ENCODE data around the gene RABIF.
"Not testable (repeated sequence)": the region's sequence is repeated elsewhere in the genome, so short reads cannot be mapped to it uniquely, and the experiment has no call there.

Gene RABIF

GRCh38 chr1:202888531-202889360 lies at the start of gene RABIF:
Gene RABIF, minus strand, starts transcription at chr1:202889149. Its CDS starts 51 bp downstream, at chr1:202889098.
- DNase-seq (ENCODE audit: low read depth in 2 of 3, low spot score in 2 of 3): peak; percentile 71 to 95 (median 88)

- no peak for DNase-seq (ENCODE audit: low read depth in 2 of 3, low spot score in 2 of 3)
Observed at GRCh38 chr1:202938287-202938925, 49.5 kb upstream of the RABIF start.

DNA sequence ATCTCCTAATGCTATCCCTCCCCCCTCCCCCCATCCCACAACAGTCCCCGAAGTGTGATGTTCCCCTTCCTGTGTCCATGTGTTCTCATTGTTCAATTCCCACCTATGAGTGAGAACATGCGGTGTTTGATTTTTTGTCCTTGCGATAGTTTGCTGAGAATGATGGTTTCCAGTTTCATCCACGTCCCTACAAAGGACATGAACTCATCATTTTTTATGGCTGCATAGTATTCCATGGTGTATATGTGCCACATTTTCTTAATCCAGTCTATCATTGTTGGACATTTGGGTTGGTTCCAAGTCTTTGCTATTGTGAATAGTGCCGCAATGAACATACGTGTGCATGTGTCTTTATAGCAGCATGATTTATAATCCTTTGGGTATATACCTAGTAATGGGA lies 47.5 kb upstream of the RABIF start:
- DNase-seq (ENCODE audit: low read depth in 2 of 3, low spot score in 2 of 3): not testable (repeated sequence)

DNA sequence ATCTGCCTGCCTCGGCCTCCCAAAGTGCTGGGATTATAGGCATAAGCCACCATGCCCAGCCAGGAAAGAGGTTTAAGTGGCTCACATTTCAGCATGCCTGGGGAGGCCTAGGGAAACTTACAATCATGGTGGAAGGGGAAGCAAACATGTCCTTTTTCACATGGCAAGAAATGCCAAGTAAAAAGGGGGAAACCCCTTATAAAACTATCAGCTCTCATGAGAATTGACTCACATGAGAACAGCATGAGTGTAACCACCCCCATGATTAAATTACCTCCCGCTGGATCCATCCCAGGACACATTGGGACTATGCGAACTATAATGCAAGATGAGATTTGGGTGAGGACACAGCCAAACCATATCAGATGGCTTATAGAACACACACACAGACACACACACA lies 46.9 kb upstream of the RABIF start:
- DNase-seq (ENCODE audit: low read depth in 2 of 3, low spot score in 2 of 3): no peak

DNA sequence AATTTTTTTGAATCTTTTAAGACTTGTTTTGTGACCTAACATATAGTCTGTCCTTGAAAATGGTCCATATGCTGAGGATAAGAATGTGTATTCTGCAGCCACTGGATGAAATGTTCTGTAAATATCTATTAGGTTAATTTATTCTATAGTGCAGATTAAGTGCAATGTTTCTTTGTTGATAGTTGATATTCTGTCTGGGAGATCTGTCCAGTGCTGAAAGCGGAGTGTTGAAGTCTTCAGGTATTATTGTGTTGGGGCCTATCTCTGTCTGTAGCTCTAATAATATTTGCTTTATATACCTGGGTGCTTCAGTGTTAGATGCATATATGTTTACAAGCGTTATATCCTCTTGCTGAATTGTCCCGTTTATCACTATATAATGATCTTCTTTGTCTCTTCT lies 45.8 kb upstream of the RABIF start:
- no peak for DNase-seq (ENCODE audit: low read depth in 2 of 3, low spot score in 2 of 3)

DNA sequence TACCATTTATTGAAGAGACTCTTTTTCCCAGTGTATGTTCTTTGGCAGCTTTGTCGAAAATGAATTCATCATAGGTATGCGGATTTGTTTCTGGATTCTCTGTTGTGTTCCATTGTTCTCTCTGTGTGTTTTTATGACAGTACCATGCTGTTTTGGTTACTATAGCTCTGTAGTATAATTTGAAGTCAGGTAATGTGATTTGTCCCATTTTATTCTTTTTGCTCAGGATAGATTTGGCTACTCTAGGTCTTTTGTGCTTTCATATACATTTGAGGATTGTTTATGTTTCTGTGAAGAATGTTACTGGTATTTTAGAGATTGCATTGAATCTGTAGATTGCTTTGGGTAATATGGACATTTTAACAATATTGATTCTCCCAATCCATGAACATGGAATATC lies 43.5 kb upstream of the RABIF start:
- DNase-seq (ENCODE audit: low read depth in 2 of 3, low spot score in 2 of 3): no peak

- DNase-seq (ENCODE audit: low read depth in 2 of 3, low spot score in 2 of 3): peak; percentile 83 to 93 (median 85)
Observed at GRCh38 chr1:202926581-202927491, 37.9 kb upstream of the RABIF start, which contains the start of gene KLHL12. Gene KLHL12, minus strand, starts transcription at chr1:202927234. Its CDS starts 2,072 bp downstream, at chr1:202925162.

GRCh38 chr1:202923533-202923932 lies 34.6 kb upstream of the RABIF start:
- no peak for DNase-seq (ENCODE audit: low read depth in 2 of 3, low spot score in 2 of 3)

- no peak for DNase-seq (ENCODE audit: low read depth in 2 of 3, low spot score in 2 of 3)
Observed at GRCh38 chr1:202919615-202920014, 30.7 kb upstream of the RABIF start.

GRCh38 chr1:202915146-202915545 lies 26.2 kb upstream of the RABIF start:
- DNase-seq (ENCODE audit: low read depth in 2 of 3, low spot score in 2 of 3): no peak

GRCh38 chr1:202912476-202912875 lies 23.5 kb upstream of the RABIF start:
- DNase-seq (ENCODE audit: low read depth in 2 of 3, low spot score in 2 of 3): not testable (repeated sequence)

GRCh38 chr1:202909494-202909893 lies 20.5 kb upstream of the RABIF start:
- no peak for DNase-seq (ENCODE audit: low read depth in 2 of 3, low spot score in 2 of 3)

DNA sequence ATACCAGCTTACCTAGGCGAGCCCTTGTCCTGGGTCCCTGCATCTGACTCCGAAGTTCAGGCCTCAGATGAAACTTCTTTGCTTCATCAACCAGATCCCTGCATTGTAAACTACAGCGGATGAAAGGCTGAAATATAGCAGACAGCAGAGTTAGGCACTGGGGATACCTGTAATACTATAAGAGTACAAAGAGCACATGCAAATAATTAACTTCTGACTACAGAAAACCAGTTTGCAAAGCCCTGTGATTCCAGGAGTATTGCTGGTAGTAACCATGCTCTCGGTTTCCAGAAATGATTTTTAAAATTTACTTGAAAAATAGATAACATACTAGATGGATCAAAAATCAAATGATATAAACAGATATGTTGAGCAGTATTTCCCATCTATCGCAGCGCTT lies 20.0 kb upstream of the RABIF start:
- no peak for DNase-seq (ENCODE audit: low read depth in 2 of 3, low spot score in 2 of 3)

GRCh38 chr1:202905331-202905730 lies 16.4 kb upstream of the RABIF start:
- DNase-seq (ENCODE audit: low read depth in 2 of 3, low spot score in 2 of 3): no peak

DNA sequence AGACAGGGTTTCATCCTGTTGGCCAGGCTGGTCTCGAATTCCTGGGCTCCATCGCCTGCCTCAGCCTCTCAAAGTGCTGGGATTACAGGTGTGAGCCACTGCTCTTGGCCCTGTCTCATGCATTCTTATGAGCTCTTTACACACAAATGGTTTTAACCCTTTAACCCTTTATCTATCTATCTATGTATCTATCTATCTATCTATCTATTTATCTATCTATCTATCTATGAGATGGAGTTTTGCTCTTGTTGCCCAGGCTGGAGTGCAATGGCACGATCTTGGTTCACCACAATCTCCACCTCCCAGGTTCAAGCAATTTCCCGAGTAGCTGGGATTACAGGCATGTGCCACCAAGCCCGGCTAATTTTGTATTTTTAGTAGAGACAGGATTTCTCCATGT lies 14.9 kb upstream of the RABIF start:
- not testable (repeated sequence) for DNase-seq (ENCODE audit: low read depth in 2 of 3, low spot score in 2 of 3)

DNA sequence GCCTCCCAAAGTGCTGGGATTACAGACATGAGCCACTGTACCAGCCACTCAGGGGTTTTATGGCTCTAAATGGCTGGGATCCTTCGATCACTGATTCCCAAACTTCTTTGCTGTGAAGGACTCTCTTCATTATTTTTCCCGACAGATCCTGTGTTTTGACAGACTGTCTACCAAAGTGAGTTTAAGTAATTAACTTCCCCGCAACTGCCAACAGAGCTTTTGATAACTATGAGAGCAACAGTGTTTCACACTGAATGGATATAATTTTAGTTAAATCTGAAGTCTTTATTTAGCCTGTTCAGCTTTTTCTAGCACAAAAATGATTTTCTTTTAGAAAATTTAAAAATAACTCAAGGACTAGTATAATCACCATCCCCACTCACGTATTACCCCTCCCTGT lies 12.6 kb upstream of the RABIF start:
- DNase-seq (ENCODE audit: low read depth in 2 of 3, low spot score in 2 of 3): no peak

- DNase-seq (ENCODE audit: low read depth in 2 of 3, low spot score in 2 of 3): no peak
Observed at GRCh38 chr1:202892501-202892900, 3.6 kb upstream of the RABIF start.

GRCh38 chr1:202890392-202890791 lies 1.4 kb upstream of the RABIF start:
- DNase-seq (ENCODE audit: low read depth in 2 of 3, low spot score in 2 of 3): no peak

- no peak for DNase-seq (ENCODE audit: low read depth in 2 of 3, low spot score in 2 of 3)
Observed at GRCh38 chr1:202888221-202888530, 773 bp downstream of the RABIF start.

GRCh38 chr1:202880961-202881460 lies 7.9 kb downstream of the RABIF start:
- no peak for DNase-seq (ENCODE audit: low read depth in 2 of 3, low spot score in 2 of 3)

- no peak for DNase-seq (ENCODE audit: low read depth in 2 of 3, low spot score in 2 of 3)
Observed at GRCh38 chr1:202880062-202880461, 8.9 kb downstream of the RABIF start.
